ENCODE data around the gene CD79A.

GRCh38 chr19:41851456-41851855 is 25.6 kb upstream of the CD79A start:
- TF ChIP-seq TAF1 (IDR thresholded peaks at IDR 0.05; ENCODE audit: low read depth, low read length) (no peak), POLR2AphosphoS5 (IDR thresholded peaks at IDR 0.05; ENCODE audit: low read depth, low read length) (no peak), SPI1 (IDR thresholded peaks at IDR 0.05; ENCODE audit: low read depth, low read length) (no peak), POLR2A (IDR thresholded peaks at IDR 0.05; ENCODE audit: low read depth, low read length) (no peak)

Data from GM12891 (cell line).